Measurements from ENCODE around the gene DNM1.

Gene DNM1

GRCh38 chr9:128205296-128205944, 2.2 kb downstream of the DNM1 start:
- DNase-seq (ENCODE audit: low read depth, low spot score): no peak

DNA sequence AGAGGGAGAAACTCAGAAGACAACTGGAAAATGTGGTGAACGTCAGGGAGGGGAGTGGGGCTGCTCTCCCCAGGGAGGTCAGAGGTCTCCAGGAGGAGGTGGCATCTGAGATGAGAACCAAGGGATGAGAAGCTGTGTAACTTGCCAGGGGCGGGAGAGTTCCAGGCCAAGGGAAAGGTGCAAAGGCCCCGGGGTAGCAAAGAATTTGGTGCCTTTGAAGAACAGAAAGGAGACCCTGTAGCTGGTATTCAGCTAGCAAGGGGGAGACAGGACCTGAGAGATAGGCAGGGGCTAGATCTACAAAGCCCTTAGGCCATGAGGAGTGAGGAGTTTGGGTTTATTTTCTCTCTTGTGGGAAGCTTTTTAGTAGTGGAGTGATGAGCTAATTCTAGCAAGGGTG, 3.3 kb downstream of the DNM1 start:
- no peak for DNase-seq (ENCODE audit: low read depth, low spot score)

DNA sequence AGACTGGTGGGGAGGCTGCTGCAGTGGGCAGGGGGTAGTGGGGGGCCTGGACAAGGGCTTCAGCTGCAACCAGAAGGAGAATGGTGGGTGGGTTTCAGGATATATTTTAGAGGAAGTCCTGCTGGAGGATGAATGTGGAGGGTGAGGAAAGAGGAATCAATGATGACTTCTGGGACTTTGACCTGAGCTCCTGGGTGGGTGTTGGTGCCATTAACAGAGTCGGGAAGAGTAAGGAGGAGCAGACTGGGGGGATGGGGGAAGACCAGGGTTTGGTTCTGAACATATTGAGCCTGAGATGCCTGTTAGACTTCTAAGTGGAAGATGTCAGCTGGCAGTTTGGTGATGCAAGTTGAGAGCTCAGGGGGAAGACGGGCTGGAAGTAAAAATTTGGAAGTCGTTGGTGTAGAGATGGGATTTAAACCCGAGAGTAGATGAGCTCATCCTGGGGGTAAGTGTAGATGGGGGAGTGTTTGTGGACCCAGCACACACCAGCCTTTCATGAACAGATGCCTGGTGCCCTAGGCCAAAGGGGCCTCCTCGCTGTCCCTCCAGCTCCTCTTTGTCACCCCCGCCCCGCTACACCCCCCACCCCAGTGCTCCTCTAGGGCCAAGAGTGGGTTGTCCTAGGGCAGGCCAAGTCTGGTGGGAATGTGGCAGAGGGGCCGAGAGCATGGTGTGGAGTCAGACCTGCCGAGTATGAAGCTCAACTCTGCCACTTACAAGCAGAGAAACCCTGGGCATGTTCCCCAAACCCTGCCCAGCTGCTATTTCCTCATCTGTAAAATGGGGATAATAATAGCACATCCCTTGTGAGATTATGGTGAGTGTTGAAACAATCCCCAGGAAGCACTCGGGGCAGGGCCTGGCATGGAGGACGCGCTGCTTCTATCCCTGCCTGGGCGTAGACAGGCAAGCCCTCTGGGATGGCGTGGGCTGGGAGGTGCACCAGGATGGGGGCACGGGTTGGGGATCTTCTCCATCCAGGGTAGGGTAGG, 4.0 kb downstream of the DNM1 start:
- no peak for DNase-seq (ENCODE audit: low read depth, low spot score)

- no peak for DNase-seq (ENCODE audit: low read depth, low spot score)
Measured at GRCh38 chr9:128208386-128208785, 5.2 kb downstream of the DNM1 start.

DNA sequence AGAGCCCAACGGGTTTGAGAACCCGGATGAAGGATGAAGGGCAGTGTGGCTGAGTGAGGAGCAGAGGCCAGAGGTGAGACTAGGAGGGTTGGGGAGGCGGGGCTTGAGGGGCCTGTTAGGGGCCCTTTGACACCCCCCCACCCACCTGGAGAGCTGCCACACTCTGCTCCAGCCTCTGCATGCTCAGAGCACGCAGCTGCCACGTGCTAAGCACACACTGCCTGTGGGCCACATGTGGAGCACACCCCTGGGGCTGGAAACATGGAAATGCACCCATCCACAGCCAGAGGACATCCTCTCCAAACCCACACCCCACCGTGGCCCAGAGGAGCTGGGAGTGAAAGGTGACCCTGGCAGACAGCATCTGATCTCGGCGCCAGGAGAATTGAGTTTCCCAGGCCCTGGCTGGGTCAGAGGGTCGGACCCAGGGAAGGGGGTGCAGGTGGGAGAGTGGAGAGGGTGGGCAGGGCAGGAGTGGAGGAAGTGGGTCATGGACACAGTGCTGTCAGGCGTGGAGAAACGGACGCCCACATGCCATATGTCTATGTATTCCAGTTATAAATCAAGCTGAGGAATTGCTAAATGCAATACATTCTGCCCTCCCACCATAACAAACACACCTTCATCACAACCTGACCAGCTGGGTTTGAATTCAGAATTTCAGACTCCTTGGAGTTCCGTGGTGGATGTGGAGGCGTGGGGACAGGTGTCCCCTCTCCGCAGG, 5.9 kb downstream of the DNM1 start:
- DNase-seq (ENCODE audit: low read depth, low spot score): no peak

- DNase-seq (ENCODE audit: low read depth, low spot score): no peak
Measured at GRCh38 chr9:128211186-128211980, 8.2 kb downstream of the DNM1 start.

DNA sequence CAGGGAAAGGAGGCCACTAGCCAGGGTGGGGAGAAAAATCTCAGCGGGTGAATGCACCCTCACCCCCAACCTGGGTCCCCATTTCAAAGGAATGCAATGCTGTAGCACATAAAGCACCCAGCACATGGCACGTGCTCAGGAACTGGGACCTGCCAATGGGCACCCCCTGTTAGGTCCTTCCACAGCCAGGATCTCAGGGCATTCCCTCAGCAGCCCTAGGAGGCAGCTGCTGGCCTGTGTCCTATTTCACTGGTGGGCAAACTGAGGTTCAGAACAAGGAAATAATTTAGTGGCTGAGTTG, 8.8 kb downstream of the DNM1 start:
- DNase-seq (ENCODE audit: low read depth, low spot score): no peak

GRCh38 chr9:128213746-128214497, 10.7 kb downstream of the DNM1 start:
- DNase-seq (ENCODE audit: low read depth, low spot score): no peak

GRCh38 chr9:128214571-128215490, 11.7 kb downstream of the DNM1 start:
- DNase-seq (ENCODE audit: low read depth, low spot score): no peak

DNA sequence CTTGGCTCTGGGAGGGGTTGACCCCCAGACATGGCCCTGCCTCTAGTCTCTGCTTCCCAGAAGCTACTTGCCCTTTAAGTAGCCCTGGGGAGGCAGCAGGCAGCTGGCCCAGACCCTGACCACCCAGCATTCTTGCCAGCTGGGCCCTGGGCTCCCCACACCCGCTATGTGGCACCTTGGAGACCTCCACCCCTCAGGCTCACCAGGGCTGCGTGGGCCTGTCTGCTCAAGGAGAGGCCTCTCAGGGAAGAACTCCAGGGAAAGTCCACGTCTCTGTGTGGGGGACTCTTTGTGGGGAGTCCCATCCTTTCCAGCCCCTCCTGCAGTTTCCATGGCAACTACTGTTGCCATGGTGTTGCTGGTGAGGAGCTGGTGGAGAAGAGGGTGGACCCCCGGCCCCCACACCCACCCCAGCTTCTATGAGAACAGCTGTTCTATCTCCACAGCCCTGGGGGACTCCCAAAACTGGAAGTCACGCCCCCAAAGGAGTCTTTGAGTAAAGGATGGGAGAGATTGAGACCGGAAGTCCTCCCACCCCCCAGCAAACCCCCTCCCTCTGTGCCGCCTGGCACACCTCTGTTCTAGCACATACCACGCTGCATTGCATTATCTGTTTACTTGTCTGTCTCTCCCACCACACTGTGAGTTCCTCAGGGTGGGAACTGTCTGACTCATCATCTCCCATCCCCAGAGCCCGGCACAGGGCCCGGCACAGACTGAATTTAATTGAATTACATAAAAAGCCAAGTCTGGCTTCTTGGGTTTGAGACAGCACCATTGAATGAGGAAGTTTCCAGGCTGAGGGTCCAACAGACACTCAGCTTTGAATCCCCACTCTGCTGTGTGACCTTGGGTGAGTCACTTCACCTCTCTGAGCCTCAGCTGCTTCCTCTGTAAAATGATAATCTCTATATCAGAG, 12.6 kb downstream of the DNM1 start:
- peak; percentile 40 for DNase-seq (ENCODE audit: low read depth, low spot score)

DNA sequence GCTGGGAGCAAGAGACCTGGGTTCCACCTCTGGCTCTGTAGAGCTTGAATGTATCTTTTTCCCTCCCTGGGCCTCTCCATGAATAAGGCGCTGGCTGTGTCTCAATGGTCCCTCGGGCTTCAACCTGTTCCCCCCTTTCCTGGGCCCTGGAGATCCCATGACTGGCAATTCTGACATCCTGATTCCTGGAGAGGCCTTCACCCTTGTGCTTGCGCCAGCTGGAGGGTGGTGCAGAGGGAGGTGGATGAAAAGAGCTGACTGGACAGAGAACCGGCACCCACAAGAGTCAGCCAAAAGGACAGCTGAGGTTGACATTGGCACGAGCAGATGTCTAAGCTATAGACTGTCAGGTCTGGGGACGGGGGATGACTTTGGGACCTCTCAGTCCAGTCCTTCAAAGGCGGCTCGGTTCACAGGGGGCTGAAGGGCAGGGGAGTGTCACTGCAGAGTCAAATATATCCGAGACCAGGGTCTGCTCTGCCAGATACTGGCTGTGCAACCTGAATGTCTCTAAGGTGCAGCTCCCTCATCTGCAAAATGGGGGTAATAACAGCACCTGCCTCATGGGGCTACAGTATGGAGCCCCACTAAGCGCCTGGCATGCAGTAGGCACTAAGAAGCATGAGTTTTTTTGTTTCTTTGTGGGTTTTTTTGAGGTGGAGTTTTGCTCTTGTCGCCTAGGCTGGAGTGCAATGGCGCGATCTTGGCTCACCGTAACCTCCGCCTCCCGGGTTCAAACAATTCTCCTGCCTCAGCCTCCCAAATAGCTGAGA, 13.8 kb downstream of the DNM1 start:
- no peak for DNase-seq (ENCODE audit: low read depth, low spot score)

- DNase-seq (ENCODE audit: low read depth, low spot score): no peak
Measured at GRCh38 chr9:128218172-128218517, 15.0 kb downstream of the DNM1 start.

DNA sequence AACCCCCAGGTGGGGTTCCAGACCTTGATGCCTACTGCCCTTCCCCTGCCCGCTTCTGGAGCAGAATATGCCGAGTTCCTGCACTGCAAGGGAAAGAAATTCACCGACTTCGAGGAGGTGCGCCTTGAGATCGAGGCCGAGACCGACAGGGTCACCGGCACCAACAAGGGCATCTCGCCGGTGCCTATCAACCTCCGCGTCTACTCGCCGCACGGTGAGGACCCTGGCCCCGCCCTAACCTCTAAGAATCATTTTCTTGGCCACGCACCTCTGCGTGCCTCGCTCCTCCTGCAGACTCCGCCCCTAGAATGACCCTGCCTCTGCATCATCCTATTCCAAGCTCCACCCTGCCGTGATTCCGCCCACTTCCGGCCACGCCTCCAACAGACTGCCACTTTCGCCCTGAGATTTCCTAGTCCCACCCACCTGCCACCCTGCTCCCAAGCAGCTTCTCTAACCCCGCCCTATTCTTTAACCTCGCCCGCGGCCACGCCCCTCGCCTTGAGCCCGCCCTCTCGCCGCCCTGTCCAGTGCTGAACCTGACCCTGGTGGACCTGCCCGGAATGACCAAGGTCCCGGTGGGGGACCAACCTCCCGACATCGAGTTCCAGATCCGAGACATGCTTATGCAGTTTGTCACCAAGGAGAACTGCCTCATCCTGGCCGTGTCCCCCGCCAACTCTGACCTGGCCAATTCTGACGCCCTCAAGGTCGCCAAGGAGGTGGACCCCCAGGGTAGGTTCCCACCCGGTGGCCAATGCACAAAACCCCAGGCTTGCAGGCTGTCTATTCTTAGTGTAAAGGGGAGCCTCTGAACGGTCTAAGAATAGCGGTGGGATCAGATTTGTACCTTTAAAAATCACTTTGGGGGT, 15.6 kb downstream of the DNM1 start:
- DNase-seq (ENCODE audit: low read depth, low spot score): peak; percentile 100

- no peak for DNase-seq (ENCODE audit: low read depth, low spot score)
Measured at GRCh38 chr9:128219831-128220230, 16.7 kb downstream of the DNM1 start.

DNA sequence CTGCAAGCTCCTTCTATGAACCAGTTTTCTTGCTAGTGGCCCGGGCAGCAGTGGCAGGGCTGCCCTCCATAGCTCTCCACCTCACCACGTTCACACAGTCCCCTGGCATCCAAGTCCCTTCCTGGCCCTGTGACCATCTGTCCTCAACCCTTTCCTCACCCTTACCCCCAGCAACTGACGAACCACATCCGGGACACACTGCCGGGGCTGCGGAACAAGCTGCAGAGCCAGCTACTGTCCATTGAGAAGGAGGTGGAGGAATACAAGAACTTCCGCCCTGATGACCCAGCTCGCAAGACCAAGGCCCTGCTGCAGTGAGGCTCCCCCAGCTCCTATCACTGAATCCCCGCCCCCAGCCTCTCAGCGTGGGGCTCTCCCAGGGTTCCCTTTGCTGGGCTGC, 18.8 kb downstream of the DNM1 start:
- DNase-seq (ENCODE audit: low read depth, low spot score): no peak

- no peak for DNase-seq (ENCODE audit: low read depth, low spot score)
Measured at GRCh38 chr9:128222880-128223670, 19.9 kb downstream of the DNM1 start.

Data from ELF-1 (cell line).